Inflammatory macrophage treated with lipopolysaccharide for 4 hours (primary cell): ENCODE results near the gene TTC4.

Source experiments
- DNase-seq: peaks from one replicate; pipeline ENCODE4 v3.0.0-alpha.2; 2020

Gene TTC4

GRCh38 chr1:54706419-54706818, 9.2 kb upstream of the TTC4 start:
- DNase-seq = no peak

GRCh38 chr1:54708385-54708784, 7.3 kb upstream of the TTC4 start:
- no peak for DNase-seq

GRCh38 chr1:54709547-54710292, 5.9 kb upstream of the TTC4 start:
- no peak for DNase-seq

GRCh38 chr1:54710434-54710833, 5.2 kb upstream of the TTC4 start:
- DNase-seq = no peak

GRCh38 chr1:54710841-54711240, 4.8 kb upstream of the TTC4 start:
- DNase-seq = no peak

- DNase-seq = no peak
These were observed 4.1 kb upstream of the TTC4 start for GRCh38 chr1:54711536-54711935.

- DNase-seq = no peak
These were observed 674 bp upstream of the TTC4 start for GRCh38 chr1:54714881-54715492.

- DNase-seq = peak; percentile 58
These were observed 812 bp downstream of the TTC4 start for GRCh38 chr1:54716299-54717047.

GRCh38 chr1:54721719-54722118, 6.1 kb downstream of the TTC4 start:
- no peak for DNase-seq

- no peak for DNase-seq
These were observed 8.3 kb downstream of the TTC4 start for GRCh38 chr1:54723985-54724384.

GRCh38 chr1:54724771-54725170, 9.1 kb downstream of the TTC4 start:
- DNase-seq = no peak

- no peak for DNase-seq
These were observed 12.4 kb downstream of the TTC4 start for GRCh38 chr1:54728027-54728426.

GRCh38 chr1:54736685-54737084, 21.0 kb downstream of the TTC4 start:
- no peak for DNase-seq

GRCh38 chr1:54738244-54738643, 22.6 kb downstream of the TTC4 start:
- no peak for DNase-seq

- DNase-seq = no peak
These were observed 25.9 kb downstream of the TTC4 start for GRCh38 chr1:54741531-54741930.

- no peak for DNase-seq
These were observed 26.6 kb downstream of the TTC4 start for GRCh38 chr1:54742282-54742681.

- DNase-seq = no peak
These were observed 28.0 kb downstream of the TTC4 start for GRCh38 chr1:54743416-54744226.

GRCh38 chr1:54744696-54745095, 29.0 kb downstream of the TTC4 start:
- DNase-seq = no peak

- DNase-seq = no peak
These were observed 29.6 kb downstream of the TTC4 start for GRCh38 chr1:54745274-54745673.

GRCh38 chr1:54745864-54746263, 30.2 kb downstream of the TTC4 start:
- DNase-seq = no peak

- no peak for DNase-seq
These were observed 32.6 kb downstream of the TTC4 start for GRCh38 chr1:54748094-54748835.

- DNase-seq = no peak
These were observed 34.9 kb downstream of the TTC4 start for GRCh38 chr1:54750596-54750995.
